HG02943 (cell line): ENCODE results near the gene RBM12.

ENCODE experiments used
- ATAC-seq: cut with Tn5 transposase; IDR thresholded peaks from one replicate; pipeline ENCODE4 v1.9.1; 2021; ENCODE audit warnings: mild to moderate bottlenecking, low read depth, moderate library complexity; ENCODE audit not compliant: unreplicated experiment

The RBM12 gene

GRCh38 chr20:35660122-35660937 is 4.4 kb downstream of the RBM12 start:
- no peak for ATAC-seq

DNA sequence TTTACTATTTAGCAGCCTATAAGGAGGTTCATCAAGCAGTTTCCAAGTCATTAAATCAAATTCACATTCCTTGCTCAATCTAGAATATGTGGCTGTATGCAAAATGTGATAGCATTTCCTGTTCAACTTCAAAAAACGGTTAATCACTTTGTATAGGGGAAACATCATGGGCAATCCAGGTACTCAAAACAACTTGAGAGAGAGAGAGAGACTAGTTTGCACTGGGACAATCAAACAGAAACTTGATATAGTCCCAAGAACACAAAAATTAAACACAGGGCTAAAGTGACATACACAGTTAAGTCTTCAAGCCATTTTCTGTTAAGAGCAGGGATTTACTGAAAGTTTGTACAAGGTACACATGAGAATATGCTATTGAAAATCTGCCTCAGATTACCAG is 7.4 kb downstream of the RBM12 start:
- ATAC-seq, result no peak

DNA sequence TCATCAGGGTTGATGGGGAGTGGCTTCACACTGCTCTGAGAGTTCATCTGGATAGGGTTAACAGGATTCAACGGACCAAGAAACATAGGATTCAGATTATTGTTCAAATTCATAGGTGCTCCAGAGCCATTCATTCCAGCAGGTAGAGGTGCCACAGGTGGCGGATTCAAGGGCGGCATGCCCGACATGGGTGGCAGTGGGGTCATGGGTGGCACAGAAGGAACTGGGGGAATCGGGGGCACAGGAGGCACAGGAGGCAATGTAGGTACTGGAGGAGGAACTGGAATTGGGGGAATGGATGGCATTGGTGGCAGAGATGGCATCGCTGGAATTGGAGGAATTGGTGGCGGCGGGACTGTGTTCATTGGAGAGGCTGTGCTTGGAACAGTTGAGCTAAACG is 10.3 kb downstream of the RBM12 start:
- ATAC-seq, result no peak

- ATAC-seq, result no peak
Observed at GRCh38 chr20:35653893-35654292, 10.8 kb downstream of the RBM12 start.

GRCh38 chr20:35653430-35653734 is 11.3 kb downstream of the RBM12 start:
- no peak for ATAC-seq

DNA sequence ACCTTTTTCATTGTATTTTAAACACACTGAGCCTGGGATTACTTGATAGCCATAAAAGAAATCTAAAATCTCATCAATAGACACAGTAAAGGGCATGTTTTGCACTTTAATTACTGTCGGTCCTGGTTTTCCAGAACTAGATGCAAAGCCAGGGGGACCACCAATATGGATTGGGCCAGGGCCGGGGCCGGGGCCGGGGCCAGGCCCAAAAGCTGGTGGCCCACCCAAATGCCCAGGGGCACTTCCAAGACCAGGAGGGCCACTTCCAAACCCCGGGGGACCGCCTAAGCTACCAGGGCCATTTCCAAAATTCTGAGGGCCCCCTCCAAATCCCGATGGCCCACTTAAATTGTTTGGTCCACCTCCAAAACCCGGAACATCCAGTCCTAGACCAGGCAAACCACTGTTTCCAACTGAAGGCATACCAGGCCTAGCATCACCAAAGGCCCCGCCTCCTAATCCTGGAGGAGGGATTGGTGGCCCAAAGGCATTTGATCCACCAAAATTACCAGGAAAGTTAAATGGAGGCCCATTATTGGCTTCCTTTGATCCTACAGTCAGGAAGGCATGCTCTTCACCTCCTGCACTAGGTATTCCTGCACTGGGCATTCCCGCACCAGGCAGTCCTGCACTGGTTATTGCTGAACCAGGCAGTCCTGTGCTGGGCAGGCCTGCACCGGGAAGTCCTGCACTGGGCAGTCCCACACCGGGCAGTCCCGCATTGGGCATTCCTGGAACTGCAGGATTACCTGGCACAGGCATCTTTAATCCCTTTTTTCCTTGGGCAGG is 11.9 kb downstream of the RBM12 start:
- ATAC-seq, result no peak

DNA sequence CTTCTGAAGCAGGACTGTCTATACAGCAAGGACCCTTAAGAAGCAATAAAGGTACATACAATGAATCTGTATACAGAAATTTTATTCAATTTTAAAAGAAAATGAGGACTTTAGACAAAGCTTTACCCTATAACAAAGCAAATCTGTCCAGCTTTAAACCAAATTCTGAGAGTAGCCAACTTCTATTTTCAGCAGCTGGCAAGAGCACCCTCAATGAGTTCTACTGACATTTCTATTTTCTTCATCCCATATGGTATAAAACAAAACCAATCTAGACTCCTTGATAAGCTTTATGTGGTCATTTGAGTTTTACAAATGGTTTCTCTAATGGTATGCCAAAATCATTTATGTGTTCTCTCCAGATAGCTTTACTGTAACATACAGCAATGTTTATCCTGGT is 12.7 kb downstream of the RBM12 start:
- ATAC-seq, result no peak

DNA sequence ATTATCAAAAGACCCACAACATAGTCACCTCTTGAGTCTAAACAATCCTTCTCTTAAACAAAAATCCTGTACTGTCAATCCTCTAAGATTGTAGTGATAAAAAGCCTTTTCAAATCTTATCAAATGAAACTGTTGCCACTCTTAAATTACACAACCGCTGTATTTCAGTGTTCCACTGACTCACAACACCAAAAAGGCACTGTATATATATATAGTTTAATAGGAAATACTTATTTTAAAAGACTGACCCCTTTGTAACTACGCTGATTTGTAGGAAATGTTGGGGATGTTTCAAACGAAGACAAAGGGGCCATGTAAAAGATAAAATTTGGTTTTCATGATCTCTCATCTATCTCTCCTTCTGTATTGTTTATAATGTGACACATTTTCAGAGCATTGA is 14.1 kb downstream of the RBM12 start:
- ATAC-seq, result no peak

DNA sequence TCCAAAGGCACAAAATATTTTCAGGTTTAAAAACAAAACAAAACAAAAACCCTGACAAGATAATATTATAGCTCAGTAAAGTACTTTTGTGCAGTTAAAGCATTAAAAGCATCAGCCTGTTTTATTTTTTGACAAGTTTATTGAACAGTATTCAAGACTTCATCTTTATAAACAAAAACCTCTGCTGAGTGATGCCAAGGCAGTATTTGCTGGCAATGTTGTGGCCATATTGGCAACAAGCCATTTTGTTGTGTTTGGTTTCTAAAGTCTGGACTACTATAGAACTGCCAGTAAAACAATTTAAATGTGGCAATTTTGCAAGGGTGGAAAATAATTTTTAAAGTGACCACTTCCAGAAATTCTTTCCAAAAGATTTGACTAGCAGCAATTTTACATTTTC is 15.9 kb downstream of the RBM12 start:
- ATAC-seq, result no peak

DNA sequence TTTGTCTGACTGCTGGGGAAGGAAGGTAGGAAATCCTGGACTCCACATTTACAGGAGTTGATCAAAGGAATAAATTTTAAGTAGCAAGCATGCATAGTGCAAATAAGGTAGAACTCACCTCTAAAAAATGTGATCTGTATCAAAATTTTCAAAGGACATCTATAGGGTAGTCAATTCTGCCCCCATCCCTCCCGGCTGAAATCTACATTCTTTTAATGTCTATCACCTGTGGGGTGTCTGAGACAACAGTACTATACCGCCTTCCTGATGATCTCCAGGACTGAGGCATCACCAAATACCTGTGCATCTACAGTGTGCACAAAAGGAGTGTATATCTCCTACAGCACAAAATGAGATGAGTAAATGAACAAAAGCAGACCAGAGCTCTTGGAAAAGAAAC is 19.9 kb downstream of the RBM12 start:
- ATAC-seq, result no peak

GRCh38 chr20:35643045-35643444 is 21.7 kb downstream of the RBM12 start:
- no peak for ATAC-seq

GRCh38 chr20:35641743-35642142 is 23.0 kb downstream of the RBM12 start:
- no peak for ATAC-seq

DNA sequence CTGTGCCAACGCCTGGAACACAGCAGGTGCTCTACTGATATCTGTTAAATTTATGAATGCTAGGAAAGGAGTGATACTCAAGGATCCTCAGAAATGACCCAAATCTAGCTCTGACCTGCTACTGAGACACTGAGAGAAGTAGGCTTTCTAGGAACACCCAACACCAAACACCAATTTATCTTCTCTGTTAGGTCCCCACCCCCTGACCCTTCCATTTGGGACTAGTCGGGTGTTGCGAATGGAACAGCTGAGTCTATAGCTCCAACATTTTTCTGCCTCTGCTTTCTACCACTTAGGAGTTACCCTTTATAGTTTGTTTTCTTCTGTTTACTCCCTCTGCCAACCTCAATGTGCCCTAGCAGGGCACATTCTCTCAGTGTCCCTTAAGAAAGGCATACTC is 24.0 kb downstream of the RBM12 start:
- ATAC-seq, result no peak

GRCh38 chr20:35638751-35639150 is 25.9 kb downstream of the RBM12 start:
- ATAC-seq, result no peak

DNA sequence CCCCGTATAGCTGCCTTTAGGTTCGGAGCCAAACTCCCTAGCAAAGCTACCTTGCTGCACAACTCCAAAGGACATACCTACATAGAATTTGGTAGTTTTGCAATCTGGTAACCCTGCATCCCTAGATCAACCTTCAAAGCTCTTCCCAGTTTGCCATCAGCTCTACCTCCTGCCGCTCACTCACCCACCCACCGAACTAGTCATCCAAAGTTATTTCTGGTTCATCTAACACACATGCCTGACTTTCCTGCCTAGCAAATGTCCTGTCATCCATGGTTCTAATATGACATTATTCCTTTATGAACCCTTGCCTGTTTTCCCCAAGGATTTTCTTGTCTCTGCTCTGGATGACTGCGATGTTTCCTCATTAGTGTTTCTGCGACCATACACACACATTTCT is 27.4 kb downstream of the RBM12 start:
- ATAC-seq, result no peak

GRCh38 chr20:35636095-35636494 is 28.6 kb downstream of the RBM12 start:
- ATAC-seq, result no peak

DNA sequence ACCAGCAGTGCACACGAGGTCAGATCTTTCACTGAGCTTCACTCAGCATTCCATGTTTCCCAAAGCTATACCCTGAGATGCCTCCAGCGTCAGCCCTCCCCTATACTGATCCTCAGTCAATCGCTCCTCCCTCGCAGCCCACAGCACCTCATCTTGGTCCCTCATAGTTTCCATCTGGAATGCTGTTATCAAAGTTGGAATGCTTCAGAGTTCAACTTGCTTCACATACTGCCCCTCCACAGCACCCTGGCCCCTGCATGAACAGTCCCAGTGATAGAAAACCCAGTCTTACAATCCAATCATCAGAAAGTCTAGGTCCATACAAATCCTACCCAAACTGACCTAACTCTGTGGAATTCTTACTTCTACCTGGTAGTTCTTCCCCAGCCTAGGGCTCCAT is 29.0 kb downstream of the RBM12 start:
- ATAC-seq, result no peak

GRCh38 chr20:35632539-35633115 is 32.1 kb downstream of the RBM12 start:
- no peak for ATAC-seq

- ATAC-seq, result no peak
Observed at GRCh38 chr20:35630636-35631035, 34.1 kb downstream of the RBM12 start.

DNA sequence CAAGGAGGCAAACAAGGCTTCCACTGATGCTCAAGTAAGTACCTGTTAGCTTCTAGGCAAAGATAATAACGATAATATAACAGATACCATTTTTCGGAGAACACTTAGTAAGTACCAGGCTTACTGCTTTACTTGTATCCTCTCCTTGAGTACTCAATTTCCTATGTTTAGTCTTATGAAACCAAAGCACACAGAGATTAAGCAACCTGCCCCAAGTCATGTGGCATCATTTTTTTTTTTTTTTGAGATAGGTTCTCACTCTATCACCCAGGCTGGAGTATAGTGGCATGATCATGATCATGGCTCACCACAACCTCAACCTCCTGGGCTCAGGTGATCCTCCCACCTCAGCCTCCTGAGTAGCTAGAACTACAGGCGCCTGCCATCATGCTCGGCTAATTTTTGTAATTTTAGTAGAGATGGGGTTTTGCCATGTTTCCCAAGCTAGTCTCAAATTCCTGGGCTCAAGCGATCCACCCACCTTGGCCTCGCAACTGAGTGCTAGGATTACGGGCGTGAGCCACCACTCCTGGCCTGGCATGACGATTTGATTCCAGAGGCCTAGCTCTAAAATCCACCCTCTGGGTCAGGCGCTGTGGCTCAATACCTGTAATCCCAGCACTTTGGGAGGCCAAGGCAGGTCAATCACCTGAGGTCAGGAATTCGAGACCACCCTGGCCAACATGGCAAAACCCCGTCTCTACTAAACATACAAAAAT is 35.1 kb downstream of the RBM12 start:
- no peak for ATAC-seq

DNA sequence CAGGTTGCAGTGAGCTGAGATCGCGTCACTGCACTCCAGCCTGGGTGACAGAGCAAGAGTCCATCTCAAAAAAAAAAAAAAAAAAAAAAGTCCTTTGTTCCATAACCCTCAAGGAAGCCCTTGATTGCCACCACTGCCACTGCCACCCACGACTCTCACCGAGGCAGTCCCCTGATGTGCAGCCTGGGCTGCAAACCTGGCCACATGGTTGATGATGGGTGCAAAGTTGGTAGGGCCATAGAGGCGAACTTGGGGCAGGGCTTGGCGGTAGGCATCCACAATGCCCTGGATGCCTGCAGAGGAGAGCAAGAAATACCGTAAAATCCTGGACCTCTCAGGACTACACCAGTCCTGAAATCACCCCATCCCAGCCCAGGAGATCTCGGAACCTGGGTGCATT is 37.6 kb downstream of the RBM12 start:
- no peak for ATAC-seq
